Fibroblast of mammary gland (primary cell): ENCODE data around the gene GYPB.
"Not testable (repeated sequence)": the region's sequence is repeated elsewhere in the genome, so short reads cannot be mapped to it uniquely, and the experiment has no call there.

Source experiments
- DNase-seq: peaks from one replicate; pipeline ENCODE4 v3.0.0-alpha.2; 2010; ENCODE audit warnings: low read depth
- H3K4me3 ChIP-seq: 2 replicates; pipeline ENCODE4 v1.5.1; 2011; ENCODE audit warnings: low read depth, mild to moderate bottlenecking, low read length, moderate library complexity; ENCODE audit not compliant: control insufficient read depth
- TF ChIP-seq, protein P1 (sequence below): conservative IDR thresholded peaks from 2 replicates; pipeline ENCODE4 v1.5.1; 2011; ENCODE audit warnings: low read depth, low read length, inconsistent platforms; ENCODE audit not compliant: control insufficient read depth, insufficient read depth

GYPB gene

DNA sequence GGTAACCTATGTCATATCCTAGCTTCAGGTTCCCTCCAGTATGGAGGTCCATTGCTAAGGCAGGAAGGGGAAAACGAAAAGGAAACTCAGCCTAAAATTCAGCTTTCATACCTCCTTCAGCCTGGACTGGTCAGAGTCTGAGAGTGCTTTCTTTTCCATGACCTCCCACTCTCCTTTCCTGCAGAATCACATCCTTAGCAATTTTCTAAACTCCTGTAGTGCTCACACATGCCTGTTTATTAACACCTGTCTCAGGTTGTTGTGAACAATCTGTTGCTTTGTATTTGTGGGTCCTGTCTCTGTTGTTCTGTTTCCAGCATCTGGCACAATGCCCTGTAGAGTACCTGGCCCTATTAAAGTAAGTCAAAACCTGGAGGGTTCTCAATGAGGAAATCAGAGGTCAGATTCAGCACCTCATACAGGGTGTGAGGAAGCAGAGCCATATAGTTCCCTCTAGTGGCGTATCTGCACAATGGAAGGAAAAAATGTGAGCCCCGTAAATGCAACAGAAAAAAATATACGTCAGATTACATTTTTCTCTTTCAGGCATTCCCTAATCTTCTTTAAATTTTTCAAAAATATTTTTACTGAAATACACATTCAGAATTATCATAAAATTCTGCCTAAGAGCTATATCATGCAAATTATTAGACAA, 2.3 kb upstream of the GYPB start:
- TF ChIP-seq, protein P1, sequence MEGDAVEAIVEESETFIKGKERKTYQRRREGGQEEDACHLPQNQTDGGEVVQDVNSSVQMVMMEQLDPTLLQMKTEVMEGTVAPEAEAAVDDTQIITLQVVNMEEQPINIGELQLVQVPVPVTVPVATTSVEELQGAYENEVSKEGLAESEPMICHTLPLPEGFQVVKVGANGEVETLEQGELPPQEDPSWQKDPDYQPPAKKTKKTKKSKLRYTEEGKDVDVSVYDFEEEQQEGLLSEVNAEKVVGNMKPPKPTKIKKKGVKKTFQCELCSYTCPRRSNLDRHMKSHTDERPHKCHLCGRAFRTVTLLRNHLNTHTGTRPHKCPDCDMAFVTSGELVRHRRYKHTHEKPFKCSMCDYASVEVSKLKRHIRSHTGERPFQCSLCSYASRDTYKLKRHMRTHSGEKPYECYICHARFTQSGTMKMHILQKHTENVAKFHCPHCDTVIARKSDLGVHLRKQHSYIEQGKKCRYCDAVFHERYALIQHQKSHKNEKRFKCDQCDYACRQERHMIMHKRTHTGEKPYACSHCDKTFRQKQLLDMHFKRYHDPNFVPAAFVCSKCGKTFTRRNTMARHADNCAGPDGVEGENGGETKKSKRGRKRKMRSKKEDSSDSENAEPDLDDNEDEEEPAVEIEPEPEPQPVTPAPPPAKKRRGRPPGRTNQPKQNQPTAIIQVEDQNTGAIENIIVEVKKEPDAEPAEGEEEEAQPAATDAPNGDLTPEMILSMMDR: peak; percentile 61
- peak; percentile 29 for DNase-seq
- not testable (repeated sequence) for H3K4me3 ChIP-seq

DNA sequence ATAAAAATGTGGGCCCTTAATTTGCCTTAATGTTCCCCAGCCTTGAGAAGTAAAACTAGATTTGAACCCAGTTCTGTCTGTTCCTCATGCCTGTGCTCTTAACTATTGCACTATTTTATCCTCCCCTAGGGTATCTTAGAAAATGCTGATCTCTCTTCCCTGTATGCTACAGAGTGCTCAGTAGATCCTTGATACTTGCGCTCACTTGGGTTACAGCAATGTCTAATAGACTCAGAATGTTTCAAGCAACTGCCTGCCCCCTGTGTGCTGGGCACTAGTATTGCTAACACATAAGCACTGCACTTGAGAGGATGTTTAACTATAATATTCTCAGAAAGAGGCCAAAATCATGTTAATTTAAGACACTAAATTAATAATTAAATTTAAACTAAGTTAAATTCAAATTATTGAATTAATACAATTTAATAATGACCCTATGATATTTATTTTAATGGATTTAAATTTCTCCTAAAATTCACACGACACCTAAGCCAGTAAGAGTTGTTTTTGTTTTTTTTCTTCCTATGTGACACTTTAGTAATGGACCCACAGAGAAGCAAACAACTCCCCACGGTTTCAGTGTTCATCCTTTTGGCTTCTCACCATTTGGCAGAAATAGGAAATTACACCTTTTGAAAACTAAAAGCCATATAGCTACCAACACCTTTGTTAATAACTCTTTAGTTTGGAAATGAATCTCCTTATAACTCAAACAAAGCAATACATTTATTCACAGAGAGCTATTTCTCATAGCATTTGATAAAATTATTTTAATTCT, 768 bp downstream of the GYPB start:
- DNase-seq, H3K4me3 ChIP-seq: not testable (repeated sequence)

DNA sequence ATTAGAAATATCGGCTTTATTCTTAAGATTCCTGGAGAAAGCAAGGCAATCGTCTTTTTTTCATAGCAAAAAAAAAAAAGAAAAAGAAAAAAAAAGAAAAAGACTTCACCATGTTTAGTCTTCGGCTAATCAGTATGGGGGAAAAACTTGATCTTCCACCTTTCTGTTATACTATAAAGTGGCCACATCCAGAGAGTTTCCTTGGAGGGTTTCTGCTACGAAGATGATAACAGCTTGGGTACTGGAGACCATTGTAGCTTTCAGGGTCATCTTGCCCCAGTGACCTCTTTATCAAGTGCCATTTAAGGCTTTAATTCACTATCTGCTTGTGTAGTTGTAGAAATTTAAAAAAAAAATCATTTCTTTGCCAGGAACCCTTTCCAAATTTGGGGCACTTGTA, 1.9 kb downstream of the GYPB start:
- not testable (repeated sequence) for H3K4me3 ChIP-seq, DNase-seq

DNA sequence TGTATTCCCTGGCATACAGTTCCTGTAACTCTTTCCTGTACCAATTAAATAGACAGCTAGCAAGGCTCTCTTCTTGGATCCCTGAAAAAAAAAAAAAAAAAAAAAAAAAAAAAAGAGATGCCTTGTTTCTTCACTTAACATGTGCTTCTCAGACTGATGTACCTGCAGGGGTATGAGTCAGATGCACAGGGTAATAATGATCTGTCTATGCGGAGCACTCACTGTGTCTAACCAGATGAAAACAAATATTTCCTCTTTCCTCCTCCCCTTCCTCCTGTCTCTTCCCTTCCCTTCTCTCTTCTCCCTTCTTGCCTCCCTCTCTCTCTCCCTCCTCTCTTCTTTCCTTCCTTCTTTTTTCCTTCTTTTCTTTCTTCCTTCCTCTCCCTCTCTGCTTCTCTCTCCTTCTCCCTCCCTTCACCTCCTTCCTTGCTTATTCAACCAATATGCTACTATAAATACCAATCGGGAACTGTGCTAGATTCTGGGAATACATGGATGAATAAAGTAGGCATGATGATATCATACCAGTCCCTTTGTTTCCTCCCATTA, 3.0 kb downstream of the GYPB start:
- H3K4me3 ChIP-seq, DNase-seq: not testable (repeated sequence)

DNA sequence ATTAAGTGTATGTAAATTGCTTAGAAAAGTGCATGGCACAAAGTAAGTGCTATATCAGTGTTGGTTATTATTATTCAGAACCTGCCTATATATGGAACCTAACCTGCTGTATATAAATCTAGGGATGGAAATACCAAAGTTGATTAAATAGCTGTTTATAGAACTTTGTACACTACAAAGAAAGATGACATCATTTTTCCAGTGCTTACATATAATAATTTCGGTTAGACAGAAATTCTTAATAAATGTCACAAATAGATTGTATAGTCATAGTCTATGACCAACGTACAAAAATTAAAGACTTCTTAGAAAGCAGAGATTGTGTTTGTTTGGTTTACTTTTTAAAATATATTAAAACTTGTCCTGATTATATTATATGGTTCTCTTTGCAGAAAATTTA, 4.4 kb downstream of the GYPB start:
- no peak overlapping the region for H3K4me3 ChIP-seq
- TF ChIP-seq, protein P1: no peak
- no peak for DNase-seq

DNA sequence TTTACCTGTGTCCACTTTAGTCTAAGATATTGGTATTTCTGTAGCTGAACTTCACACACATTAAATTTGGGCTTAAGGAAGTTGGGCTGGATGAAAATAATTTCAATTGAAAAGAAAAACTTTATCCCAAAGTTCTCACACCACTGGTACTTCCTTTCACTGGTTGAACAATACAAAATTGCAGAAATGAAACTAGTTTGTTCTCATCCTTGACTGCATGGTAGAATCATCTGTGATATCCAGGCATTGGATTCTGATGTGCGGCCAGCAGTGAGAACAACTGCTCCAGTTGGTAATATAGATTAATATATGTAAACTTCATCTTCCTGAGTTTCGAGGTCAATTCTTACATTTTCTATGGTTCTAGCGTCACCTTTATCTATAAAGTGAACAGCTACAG, 10.6 kb downstream of the GYPB start:
- not testable (repeated sequence) for DNase-seq, H3K4me3 ChIP-seq

DNA sequence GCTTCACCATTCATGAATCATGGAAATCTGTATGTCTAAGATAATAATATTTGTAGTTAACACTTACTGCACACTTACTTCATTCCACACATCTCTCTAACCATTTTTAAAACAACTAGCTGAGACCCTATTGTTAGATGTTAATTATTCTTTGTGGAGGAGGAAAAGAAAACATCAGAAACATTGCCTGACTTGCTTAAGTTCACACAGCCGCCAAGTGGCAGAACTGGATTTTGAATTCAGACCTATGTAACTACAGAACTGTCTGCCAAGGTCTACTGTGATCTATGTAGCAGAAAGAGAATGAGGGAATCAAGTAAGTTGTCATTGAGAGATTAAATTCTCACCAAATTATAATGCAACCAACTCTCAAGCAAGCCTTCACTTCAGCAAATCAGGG, 11.2 kb downstream of the GYPB start:
- not testable (repeated sequence) for H3K4me3 ChIP-seq, DNase-seq

DNA sequence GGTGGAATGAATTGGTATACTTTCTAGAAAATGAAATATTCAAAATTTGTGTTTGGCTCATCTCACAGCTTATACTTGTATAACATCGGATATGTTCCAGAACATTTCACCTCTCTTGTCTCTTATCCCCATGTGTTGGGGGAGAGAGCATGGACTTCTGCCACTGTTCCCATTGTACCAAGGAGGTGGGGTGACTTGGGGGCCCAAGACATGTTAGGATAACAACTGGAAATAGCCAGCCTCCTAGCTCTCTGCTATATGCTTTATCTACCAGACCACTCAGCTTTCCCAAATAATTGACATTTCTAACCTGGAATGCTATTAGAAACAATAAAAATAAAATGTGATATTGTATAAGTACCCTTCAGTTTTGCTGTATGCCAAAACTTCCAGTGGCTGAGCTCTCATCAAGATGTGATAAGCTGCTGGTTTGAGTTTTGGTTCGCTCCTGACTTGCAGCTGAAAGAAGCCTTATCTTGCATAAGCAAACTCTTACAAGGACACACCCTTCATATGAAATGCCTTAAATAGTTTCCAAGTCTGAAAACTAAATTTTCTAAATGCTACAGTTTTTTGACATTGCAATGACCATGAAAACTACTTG, 12.9 kb downstream of the GYPB start:
- DNase-seq: peak; percentile 1
- H3K4me3 ChIP-seq: not testable (repeated sequence)

GRCh38 chr4:144005558-144005953, 13.6 kb downstream of the GYPB start:
- peak; percentile 0 for DNase-seq

GRCh38 chr4:144004868-144005557, 14.2 kb downstream of the GYPB start:
- peak; percentile 47 for DNase-seq
- H3K4me3 ChIP-seq: not testable (repeated sequence)

More at GRCh38 chr4:144005558-144005953, 13.6 kb downstream of the GYPB start:
- H3K4me3 ChIP-seq: not testable (repeated sequence)

- not testable (repeated sequence) for H3K4me3 ChIP-seq, DNase-seq
Measured at GRCh38 chr4:144003890-144004265, 15.3 kb downstream of the GYPB start.

GRCh38 chr4:144003205-144003889, 15.8 kb downstream of the GYPB start:
- not testable (repeated sequence) for DNase-seq, H3K4me3 ChIP-seq

- H3K4me3 ChIP-seq, DNase-seq: not testable (repeated sequence)
Measured at GRCh38 chr4:144000331-144000995, 18.7 kb downstream of the GYPB start.

GRCh38 chr4:143996193-143996592, 23.0 kb downstream of the GYPB start:
- not testable (repeated sequence) for H3K4me3 ChIP-seq, DNase-seq

- H3K4me3 ChIP-seq: not testable (repeated sequence)
Measured at GRCh38 chr4:143991761-143992160, 27.4 kb downstream of the GYPB start.

More at GRCh38 chr4:143991761-143992160, 27.4 kb downstream of the GYPB start:
- peak; percentile 0 for DNase-seq
